ENCODE results near the gene RNU6-9.
A peak's percentile ranks its signal among the peaks of the same experiment; 100 is the strongest.

RNU6-9 gene

DNA sequence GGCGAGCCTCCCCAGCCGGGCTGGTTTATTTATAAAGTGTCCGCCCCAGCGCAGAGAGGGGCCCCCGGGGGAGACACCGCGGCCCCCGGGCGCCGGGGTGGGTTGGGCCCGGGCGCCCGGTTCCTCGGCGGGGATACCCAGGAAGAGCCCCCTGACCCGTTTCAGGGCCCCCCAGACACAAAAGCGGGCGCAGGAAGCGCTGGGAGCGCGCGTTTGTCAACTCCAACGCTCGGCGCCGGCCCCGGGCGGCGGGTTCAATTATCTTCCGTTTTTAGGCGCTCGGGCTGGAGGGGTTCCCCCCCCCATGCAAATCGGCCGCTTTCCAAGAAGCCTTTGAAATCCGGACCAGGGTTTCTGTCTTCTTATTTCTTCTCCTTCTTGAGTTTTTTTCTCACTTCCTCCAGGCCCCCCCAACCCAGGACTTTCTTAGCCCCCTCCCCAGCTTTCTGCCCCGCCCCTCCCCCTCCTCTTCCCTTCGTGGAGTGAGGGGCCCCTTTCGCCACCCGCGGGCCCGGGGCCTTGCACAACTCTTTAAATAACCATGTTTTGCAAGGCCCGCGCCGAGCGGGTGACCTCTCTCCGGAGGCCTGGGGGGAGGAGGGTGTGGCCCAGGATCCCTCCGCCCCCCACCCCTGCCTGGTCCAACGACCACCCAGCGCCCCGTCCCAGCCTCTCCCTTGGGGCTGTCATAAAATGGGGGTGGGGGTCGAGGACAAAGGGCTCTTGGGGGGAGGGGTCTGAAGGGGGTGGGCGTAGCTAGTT, 33.5 kb downstream of the RNU6-9 start:
- no peak overlapping the region for H2AFZ ChIP-seq (ENCODE audit: low read depth, low read length, severe bottlenecking)
- no peak for TF ChIP-seq EZH2phosphoT487 (conservative IDR thresholded peaks at IDR 0.05; ENCODE audit: low read length)
- TF ChIP-seq, protein P1, sequence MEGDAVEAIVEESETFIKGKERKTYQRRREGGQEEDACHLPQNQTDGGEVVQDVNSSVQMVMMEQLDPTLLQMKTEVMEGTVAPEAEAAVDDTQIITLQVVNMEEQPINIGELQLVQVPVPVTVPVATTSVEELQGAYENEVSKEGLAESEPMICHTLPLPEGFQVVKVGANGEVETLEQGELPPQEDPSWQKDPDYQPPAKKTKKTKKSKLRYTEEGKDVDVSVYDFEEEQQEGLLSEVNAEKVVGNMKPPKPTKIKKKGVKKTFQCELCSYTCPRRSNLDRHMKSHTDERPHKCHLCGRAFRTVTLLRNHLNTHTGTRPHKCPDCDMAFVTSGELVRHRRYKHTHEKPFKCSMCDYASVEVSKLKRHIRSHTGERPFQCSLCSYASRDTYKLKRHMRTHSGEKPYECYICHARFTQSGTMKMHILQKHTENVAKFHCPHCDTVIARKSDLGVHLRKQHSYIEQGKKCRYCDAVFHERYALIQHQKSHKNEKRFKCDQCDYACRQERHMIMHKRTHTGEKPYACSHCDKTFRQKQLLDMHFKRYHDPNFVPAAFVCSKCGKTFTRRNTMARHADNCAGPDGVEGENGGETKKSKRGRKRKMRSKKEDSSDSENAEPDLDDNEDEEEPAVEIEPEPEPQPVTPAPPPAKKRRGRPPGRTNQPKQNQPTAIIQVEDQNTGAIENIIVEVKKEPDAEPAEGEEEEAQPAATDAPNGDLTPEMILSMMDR (IDR thresholded peaks at IDR 0.05; ENCODE audit: insufficient read depth, low read length, poor library complexity, severe bottlenecking) = no peak
- no peak overlapping the region for H3K27ac ChIP-seq (ENCODE audit: low read depth, low read length)
- H4K20me1 ChIP-seq (ENCODE audit: low read depth, low read length) = no peaks in the 10 kb centered on the region
- H3F3A ChIP-seq (ENCODE audit: insufficient read depth) = no peaks in the 10 kb centered on the region
- H3K4me3 ChIP-seq (ENCODE audit: insufficient read depth, low read length, poor library complexity, severe bottlenecking) = peak overlapping the region; percentile 61
- no peaks in the 10 kb centered on the region for H3K36me3 ChIP-seq (ENCODE audit: low read length)
- H3K9me3 ChIP-seq (ENCODE audit: insufficient read depth, low read length) = no peaks in the 10 kb centered on the region
- no peaks in the 10 kb centered on the region for H3K9me2 ChIP-seq (replicated peaks; ENCODE audit: insufficient read depth, low read length)
- H3K9ac ChIP-seq (ENCODE audit: low read length) = peak overlapping the region; percentile 27; the same call in 1 of the 2 replicates
- no peaks in the 10 kb centered on the region for H3K79me2 ChIP-seq (ENCODE audit: insufficient read depth, low read length)
- H3K27me3 ChIP-seq (ENCODE audit: low read length) = no peaks in the 10 kb centered on the region
- H3K4me2 ChIP-seq (ENCODE audit: low read depth, low read length, poor library complexity, severe bottlenecking) = peak overlapping the region; percentile 94

DNA sequence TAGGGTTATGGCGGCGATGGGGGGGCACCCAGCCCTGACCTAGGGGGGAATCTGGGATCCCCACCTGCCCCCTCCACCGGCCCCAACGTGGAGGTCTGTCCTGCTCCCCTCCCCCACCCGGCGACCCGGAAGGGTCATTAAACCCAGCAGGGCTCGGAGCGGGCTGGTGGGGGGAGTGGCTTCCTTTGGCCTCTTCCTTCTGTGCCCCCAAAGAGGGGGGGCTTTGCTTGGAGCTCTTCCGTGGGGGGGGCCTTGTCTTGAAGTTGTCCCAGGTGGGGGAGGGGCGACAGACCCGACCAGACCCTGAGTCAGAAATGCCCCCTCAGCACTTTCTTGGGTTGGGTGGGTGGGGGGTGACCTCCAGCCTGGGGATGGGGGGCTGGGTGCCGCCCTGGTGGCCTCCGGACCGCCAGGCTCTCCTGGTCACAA, 34.1 kb downstream of the RNU6-9 start:
- Histone ChIP-seq H3F3A (ENCODE audit: insufficient read depth) (no peaks in the 10 kb centered on the region), H3K4me3 (ENCODE audit: insufficient read depth, low read length, poor library complexity, severe bottlenecking) (no peak overlapping the region), H2AFZ (ENCODE audit: low read depth, low read length, severe bottlenecking) (no peak overlapping the region), H3K9me3 (ENCODE audit: insufficient read depth, low read length) (no peaks in the 10 kb centered on the region), H3K36me3 (ENCODE audit: low read length) (no peaks in the 10 kb centered on the region), H3K79me2 (ENCODE audit: insufficient read depth, low read length) (no peaks in the 10 kb centered on the region), H3K9me2 (replicated peaks; ENCODE audit: insufficient read depth, low read length) (no peaks in the 10 kb centered on the region), H3K9ac (ENCODE audit: low read length) (no peak overlapping the region), H3K4me2 (ENCODE audit: low read depth, low read length, poor library complexity, severe bottlenecking) (no peak overlapping the region), H3K27ac (ENCODE audit: low read depth, low read length) (no peak overlapping the region), H4K20me1 (ENCODE audit: low read depth, low read length) (no peaks in the 10 kb centered on the region), H3K27me3 (ENCODE audit: low read length) (no peaks in the 10 kb centered on the region)
- TF ChIP-seq, protein P1 (IDR thresholded peaks at IDR 0.05; ENCODE audit: insufficient read depth, low read length, poor library complexity, severe bottlenecking) = no peak

DNA sequence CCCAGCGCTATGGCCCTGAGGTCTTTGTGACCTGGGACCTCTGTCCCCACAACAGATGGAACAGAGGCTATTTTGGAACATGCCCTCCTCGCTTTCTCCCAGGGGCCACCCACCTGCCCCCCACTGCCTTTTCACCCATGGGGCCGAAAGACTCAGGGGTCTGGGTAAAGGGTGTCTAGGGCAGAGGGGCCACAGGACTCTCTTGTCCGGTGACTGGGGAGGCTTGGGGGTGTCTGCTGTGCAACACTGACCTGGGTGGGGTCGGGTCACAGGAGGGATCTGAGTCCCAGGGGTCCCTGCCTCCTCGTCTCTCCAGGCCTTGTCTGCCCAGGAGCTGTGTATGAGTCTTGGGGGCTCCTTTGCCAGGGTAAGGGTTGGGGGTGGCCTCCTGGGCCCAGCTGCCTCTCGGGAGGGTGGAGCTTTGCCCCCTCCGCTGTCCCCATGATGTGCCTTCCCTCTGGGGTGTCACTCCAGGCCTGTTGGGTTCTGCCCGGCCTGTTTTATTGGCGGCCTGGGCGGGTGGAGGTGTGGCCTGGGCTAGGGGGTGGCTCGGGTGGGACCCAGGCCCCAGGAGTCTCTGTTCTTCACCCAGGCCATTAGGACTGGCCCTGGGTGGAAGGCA, 34.6 kb downstream of the RNU6-9 start:
- TF ChIP-seq, protein P1 (IDR thresholded peaks at IDR 0.05; ENCODE audit: insufficient read depth, low read length, poor library complexity, severe bottlenecking) = no peak
- TF ChIP-seq EZH2phosphoT487 (conservative IDR thresholded peaks at IDR 0.05; ENCODE audit: low read length) = no peak
- no peak overlapping the region for H3K9ac ChIP-seq (ENCODE audit: low read length)
- H3F3A ChIP-seq (ENCODE audit: insufficient read depth) = no peaks in the 10 kb centered on the region
- no peaks in the 10 kb centered on the region for H3K79me2 ChIP-seq (ENCODE audit: insufficient read depth, low read length)
- H3K27ac ChIP-seq (ENCODE audit: low read depth, low read length) = no peak overlapping the region
- H3K27me3 ChIP-seq (ENCODE audit: low read length) = no peaks in the 10 kb centered on the region
- H3K4me2 ChIP-seq (ENCODE audit: low read depth, low read length, poor library complexity, severe bottlenecking) = no peak overlapping the region
- H3K4me3 ChIP-seq (ENCODE audit: insufficient read depth, low read length, poor library complexity, severe bottlenecking) = no peak overlapping the region
- H2AFZ ChIP-seq (ENCODE audit: low read depth, low read length, severe bottlenecking) = no peak overlapping the region
- H3K9me2 ChIP-seq (replicated peaks; ENCODE audit: insufficient read depth, low read length) = no peaks in the 10 kb centered on the region
- H3K36me3 ChIP-seq (ENCODE audit: low read length) = no peaks in the 10 kb centered on the region
- no peaks in the 10 kb centered on the region for H4K20me1 ChIP-seq (ENCODE audit: low read depth, low read length)
- H3K9me3 ChIP-seq (ENCODE audit: insufficient read depth, low read length) = no peaks in the 10 kb centered on the region
